Stomach (tissue), 4 donors: ENCODE measurements around the gene VCL.

Experiments used
- CTCF ChIP-seq, 7 experiments: fragments of 450-650 bp in 4 of 7; fragments of 200-600 bp in 3 of 7; sonication (generic) in 3 of 7; IDR thresholded peaks; one replicate each; pipeline ENCODE4 v1.5.1; 2016 to 2019; ENCODE audit warnings: antibody characterized with exemption in 7 of 7, control low read depth in 2 of 7, mild to moderate bottlenecking in 1 of 7
- EP300 ChIP-seq: sonication (generic); formaldehyde crosslinking; IDR thresholded peaks from one replicate; pipeline ENCODE4 v1.6.1; 2017; ENCODE audit warnings: antibody characterized with exemption
- POLR2A ChIP-seq, 4 donors: fragments of 450-650 bp; IDR thresholded peaks; one replicate each; pipeline ENCODE4 v1.6.1; 2016; ENCODE audit warnings: antibody characterized with exemption in 4 of 4, control low read depth in 2 of 4, mild to moderate bottlenecking in 1 of 4, moderate library complexity in 1 of 4
- POLR2AphosphoS5 ChIP-seq, 3 donors: sonication (generic); formaldehyde crosslinking; IDR thresholded peaks; one replicate each; pipeline ENCODE4 v1.6.1; 2016; ENCODE audit warnings: antibody characterized with exemption in 3 of 3

GRCh38 chr10:73967022-73967429 is 30.9 kb upstream of the VCL start:
- no peak for TF ChIP-seq CTCF (IDR thresholded peaks at IDR 0.05)
- TF ChIP-seq POLR2A (IDR thresholded peaks at IDR 0.05) = no peak
- TF ChIP-seq EP300 = no peak
- no peak for TF ChIP-seq POLR2AphosphoS5 (IDR thresholded peaks at IDR 0.05)
